Endothelial cell of hepatic sinusoid (primary cell): ENCODE results near the gene NCBP1.

ENCODE experiments used
- in situ Hi-C: cut with HindIII; loops from 2 replicates; pipeline ENCODE4 v1.10.0; 2017; ENCODE audit warnings: low sequenced_read_pairs

NCBP1 gene

DNA sequence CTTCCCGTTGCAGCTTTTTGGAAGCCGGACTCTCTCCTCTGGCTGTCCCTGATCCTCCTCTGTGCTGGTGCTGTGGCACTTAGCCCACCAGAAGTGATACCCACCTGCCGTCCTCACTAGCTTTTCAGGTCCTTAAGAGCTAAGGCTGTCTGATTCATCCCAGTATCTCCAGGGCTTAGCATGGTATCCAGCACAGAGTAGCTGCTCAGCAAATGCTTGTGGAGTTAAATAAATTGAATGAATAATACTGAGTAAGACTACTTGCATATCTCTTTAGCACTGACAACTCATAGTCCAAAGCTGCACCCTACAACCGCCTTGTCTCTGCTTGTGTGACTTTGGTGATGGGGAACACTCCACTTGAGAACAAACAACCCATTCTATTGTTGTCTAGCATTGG is 71.2 kb downstream of the NCBP1 start:
- in situ Hi-C loops: no loop called here

DNA sequence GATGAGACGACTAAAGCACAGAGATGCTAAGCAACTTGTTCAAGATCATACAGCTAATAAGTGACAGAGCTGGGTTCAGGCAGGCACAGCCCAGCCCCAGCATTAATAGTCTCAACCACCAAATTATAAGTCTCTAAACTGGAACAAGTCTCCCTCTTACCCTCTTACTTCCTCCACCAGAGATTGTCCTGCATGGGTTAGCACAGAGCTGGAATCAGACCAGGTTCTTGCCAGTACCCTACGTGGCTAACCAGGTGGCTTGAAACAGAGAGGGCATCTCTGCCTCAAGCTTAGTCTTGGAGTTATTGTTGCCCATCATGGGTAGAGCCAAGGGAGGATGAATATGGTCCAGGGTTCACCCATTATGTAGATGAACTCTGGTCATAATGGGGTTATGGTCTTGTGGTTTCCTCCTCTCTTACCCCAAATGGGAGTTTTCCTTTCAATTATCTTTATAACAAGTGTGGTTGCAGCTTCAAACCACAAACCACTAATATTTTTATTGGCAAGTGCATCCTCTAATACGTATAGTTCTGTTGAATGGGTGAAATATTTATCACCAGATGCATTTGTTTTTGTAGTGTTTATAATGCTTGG is 71.8 kb downstream of the NCBP1 start:
- in situ Hi-C loops: no loop called here

DNA sequence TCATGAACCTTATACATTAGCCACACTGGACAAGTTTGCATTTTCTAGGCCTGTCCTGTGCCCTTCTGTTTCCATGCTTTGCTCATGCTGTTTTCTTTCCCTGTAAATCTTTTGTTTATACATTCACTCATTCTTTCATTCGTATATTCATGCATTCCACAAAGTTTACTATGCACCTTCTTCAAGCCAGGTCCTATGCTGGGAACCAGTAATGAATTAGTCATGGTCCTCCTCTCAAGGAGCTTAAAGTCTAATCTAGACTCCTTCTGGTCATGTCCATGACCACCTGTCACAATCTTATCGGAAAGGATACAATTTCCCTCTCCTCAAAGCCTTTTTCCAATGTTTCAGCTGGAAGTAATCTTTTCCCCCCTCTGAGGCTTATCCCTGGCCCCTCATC is 72.6 kb downstream of the NCBP1 start:
- in situ Hi-C loops: no loop called here

DNA sequence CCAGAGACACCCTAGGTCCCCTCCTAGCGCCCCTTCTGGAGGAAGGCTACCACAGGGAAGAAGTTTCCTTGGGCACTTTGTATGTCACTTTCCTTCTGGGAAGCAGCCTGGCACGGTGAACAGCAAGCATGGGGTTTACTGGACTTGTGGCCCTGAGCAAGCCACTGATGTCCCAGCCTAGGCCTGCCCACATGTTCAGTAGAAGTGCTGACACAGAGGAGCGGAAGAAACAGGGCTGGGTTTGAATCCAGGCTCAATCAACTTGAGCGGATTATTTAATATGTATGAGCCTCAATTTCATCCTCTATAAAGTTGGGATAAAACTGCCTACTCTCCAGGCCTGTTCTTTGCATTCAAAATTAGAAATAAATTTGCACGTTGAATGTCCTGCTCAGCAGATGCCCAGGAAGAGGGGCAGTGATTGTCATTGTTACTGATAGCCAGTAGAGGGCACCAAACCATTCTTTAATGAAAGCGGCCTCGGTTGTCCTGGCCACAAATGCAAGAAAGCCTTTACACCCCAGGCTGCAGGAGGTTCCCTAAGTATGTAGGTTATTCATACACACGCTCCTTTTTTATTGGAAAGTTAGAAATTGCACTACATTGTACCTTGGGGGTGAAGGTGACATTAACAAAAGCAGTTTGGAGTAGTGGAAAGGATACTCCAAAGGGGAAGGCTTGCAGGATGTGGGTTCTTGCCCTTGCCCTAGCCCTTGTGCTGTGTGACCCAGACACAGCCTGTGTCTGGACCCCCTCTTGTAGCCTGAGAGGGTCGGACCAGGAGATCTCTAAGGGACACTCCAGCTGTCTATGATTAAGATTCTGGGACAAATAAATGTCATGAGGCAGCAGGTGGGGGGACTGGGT is 77.0 kb downstream of the NCBP1 start:
- in situ Hi-C loops: no loop called here

DNA sequence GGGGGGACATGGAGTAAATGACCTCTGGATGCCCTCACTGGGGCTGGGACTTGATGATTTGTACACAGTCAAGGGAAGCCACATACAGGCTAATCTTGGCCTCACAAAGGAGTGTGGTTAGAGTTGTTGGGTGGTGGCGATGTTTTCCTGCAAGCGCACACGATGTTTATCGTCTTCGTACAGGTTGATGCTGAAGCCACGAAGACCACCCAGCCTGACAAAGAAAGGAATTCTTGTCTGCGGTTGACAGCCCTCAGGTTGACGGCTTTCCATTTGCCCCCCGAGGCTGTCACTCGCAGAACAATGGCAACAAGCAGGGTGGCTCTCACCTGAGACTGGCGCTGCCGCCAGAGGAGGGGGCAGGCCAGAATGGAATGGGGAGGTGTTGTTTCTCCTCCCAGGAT is 77.6 kb downstream of the NCBP1 start:
- in situ Hi-C loops: no loop called here

DNA sequence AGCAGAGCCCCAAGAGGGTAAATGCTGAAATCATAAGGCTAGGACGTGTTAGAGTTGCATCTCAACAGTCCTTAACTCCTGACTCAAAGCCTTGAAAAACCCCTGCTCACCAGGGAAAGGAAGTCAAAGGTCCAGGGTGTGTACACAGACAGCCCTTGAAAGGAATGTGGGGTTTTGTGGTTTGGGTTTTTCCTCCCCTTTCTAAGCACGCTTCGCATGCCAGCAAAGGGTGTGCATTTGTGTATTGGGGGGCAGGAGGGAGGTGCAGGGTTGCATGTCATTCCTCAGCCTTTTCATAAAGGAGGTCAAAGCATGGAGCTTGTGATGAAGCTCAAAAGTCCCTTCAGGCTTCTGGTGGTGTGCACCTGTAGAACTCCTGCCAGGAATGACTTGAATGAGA is 80.8 kb downstream of the NCBP1 start:
- in situ Hi-C loops: no loop called here

DNA sequence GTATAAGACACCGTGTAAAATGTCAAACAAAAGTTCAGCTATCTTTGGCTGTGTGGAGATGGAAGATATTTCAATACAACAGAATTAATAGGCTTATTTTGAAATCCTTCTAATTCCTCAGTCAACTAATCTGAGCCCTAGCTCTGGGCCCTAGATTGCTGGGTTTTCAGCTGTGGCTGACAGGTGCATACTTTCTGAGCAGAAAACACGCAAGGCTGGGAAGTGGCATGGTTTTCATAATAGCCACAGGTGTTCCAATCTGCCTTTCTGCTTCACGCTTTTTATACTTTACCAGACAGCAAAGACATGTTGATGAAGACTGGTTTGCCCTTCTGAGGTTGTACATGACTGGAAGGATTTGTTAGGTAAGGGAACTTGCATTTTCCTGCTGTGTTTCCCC is 84.2 kb downstream of the NCBP1 start:
- in situ Hi-C loops: no loop called here

DNA sequence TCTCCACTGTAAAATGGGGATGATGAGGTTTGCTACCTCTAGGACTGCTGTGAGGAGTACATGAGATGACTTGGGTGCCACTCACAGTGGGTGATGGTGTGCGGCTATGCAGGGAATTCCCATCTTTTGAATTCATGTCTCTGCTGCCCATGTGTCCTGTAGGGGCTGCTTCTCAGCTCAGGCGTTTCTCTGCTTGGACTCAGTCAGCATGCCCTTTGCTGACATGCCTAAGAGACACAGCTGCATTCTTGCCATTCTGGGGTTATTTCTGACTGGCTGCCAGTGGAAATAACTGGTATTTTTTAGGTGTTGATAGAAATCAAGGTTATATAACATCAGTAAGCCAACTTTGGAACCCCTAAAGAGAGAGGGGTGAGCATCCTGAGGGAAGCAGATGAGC is 87.8 kb downstream of the NCBP1 start:
- in situ Hi-C loops: no loop called here

DNA sequence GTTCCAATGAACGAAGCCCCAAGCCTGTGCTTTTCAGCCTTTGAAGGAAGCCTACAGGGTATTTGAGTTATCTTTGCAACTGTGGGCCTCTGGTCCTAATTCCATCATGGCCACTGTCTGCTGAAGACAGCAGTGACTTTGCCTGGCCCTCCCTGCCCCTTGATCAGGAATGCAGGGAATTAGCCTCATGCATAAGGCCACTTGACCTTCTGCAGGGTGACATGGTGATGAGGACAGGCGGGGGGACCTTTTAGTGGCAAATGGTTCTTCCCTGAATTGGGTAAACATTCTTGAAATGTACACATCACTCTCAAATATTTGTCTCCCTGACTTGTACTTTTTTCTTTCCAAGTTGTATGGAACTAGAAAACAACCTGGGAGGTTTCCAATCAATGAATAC is 88.7 kb downstream of the NCBP1 start:
- in situ Hi-C loops: no loop called here
